Measurements from ENCODE around the gene ACADSB. TPM values are rescaled to one million over a fixed set of nuclear protein-coding genes. Genes with fewer than 3 reads are reported as not detected.

The ACADSB gene
- total RNA-seq = 10 to 100 TPM; 18.0 to 36.9 (median 27.4) TPM

DNA sequence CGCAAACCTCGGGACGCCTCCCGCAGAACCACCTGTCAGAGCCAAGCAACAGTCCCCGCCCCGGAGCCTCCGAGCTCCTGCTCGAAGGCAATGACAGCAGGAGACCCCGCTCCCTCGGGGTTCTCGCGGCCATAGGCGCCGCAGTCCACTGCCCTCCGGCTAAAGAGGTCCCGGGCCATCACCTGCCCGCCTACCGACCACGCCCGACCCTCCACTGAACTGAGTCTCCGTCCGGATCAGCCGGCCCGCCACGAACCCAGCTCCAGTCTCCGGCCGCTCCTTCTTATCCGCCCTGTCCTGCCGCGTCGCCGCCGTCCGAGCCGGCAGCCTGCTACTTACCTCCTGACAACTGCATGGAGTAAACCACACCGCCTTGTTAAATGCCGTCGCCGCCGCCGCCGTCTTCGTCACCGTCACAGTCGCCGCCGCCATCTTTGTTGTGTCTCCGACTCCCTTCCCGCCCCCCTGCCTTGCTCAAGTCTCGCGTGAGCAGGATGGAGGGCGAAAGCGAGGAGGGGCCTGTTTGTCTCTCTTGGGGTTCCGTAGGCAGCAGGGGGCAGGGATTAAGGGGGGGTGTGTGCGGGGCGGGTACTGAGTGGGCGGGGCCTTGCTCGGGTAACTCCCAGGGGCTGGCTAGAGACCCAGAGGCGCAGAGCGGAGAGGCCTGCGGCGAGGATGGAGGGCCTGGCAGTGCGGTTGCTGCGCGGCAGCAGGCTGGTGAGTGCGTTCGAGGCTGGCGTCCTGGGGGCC lies at the start of gene ACADSB, which contains the start of gene IKZF5:
ACADSB (plus strand) TSS at position 652 of the 750 bp plus-strand sequence; CDS start at position 676, 24 bp downstream.
IKZF5 (minus strand) TSS at position 441 of the 750 bp plus-strand sequence. CDS start 10,170 bp downstream, outside the sequence.
- peak within 1 kb of the TSS; percentile 99 for H3K4me3 ChIP-seq
- H3K27me3 ChIP-seq = no peaks in the 10 kb centered on the region
- 0% methylated on average over 41 of the region's 68 CpGs for WGBS
- no peaks in the 10 kb centered on the region for H3K36me3 ChIP-seq
- TF ChIP-seq, protein P1, sequence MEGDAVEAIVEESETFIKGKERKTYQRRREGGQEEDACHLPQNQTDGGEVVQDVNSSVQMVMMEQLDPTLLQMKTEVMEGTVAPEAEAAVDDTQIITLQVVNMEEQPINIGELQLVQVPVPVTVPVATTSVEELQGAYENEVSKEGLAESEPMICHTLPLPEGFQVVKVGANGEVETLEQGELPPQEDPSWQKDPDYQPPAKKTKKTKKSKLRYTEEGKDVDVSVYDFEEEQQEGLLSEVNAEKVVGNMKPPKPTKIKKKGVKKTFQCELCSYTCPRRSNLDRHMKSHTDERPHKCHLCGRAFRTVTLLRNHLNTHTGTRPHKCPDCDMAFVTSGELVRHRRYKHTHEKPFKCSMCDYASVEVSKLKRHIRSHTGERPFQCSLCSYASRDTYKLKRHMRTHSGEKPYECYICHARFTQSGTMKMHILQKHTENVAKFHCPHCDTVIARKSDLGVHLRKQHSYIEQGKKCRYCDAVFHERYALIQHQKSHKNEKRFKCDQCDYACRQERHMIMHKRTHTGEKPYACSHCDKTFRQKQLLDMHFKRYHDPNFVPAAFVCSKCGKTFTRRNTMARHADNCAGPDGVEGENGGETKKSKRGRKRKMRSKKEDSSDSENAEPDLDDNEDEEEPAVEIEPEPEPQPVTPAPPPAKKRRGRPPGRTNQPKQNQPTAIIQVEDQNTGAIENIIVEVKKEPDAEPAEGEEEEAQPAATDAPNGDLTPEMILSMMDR (IDR thresholded peaks at IDR 0.05) = no peak
- TF ChIP-seq EP300 (IDR thresholded peaks at IDR 0.05) (no peak), POLR2AphosphoS5 (IDR thresholded peaks at IDR 0.05) (peak; percentile 59 to 91 (median 69)), POLR2A (IDR thresholded peaks at IDR 0.05) (peak in 1 of 2 donors; percentile 81)
- no peaks in the 10 kb centered on the region for H3K9me3 ChIP-seq
- peak within 1 kb of the TSS; percentile 96 for H3K27ac ChIP-seq
- peaks cover 42% of the 10 kb centered on the region for H3K4me1 ChIP-seq
- peak; percentile 98 for DNase-seq (ENCODE audit: low spot score in 2 of 2)

DNA sequence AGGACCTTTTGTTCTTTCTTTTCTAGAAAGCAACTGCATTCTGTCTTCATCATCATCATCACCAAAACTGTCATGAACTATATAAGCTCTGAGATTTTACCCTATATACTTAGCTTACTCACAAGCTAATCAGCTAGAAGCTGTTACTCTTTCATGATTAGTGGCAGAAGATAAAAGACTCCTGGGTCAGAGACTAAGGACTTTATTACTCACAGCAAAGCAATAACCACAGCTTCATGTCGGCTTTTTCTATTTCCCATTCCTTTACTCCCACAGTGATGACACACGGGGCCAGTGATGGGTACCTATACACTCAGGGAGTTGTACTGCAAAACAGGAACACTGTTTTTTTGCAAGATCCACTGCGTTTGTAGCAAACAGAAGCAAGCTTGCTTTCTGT lies 46.4 kb upstream of the ACADSB start:
- Histone ChIP-seq H3K4me1 (no peaks in the 10 kb centered on the region), H3K36me3 (no peaks in the 10 kb centered on the region), H3K9me3 (peaks cover 10% of the 10 kb centered on the region), H3K27me3 (no peaks in the 10 kb centered on the region), H3K27ac (no peak overlapping the region), H3K4me3 (no peak overlapping the region)
- 63% methylated on average over 3 of the region's 3 CpGs for WGBS
- DNase-seq (ENCODE audit: low spot score in 2 of 2) = no peak
- TF ChIP-seq, protein P1 (IDR thresholded peaks at IDR 0.05) = no peak
- TF ChIP-seq POLR2A (IDR thresholded peaks at IDR 0.05) (no peak), POLR2AphosphoS5 (IDR thresholded peaks at IDR 0.05) (no peak)

DNA sequence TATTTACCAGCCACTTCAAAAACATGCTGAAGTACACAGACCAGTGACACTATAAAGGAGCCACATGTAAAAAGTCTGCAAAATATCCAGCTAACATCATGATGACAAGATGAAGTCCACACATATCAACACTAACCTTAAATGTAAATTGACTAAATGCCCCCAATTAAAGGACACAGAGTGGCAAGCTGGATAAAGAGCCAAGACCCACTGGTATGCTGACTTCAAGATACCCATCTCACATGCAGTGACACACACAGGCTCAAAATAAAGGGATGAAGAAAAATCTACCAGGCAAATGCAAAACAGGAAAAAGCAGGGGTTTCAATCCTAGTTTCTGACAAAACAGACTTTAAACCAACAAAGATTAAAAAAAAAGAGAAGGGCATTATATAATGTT lies 41.9 kb upstream of the ACADSB start:
- Histone ChIP-seq H3K36me3 (no peaks in the 10 kb centered on the region), H3K4me1 (no peaks in the 10 kb centered on the region), H3K27me3 (no peaks in the 10 kb centered on the region), H3K27ac (no peak overlapping the region), H3K9me3 (peaks cover 16% of the 10 kb centered on the region), H3K4me3 (no peak overlapping the region)
- no peak for DNase-seq (ENCODE audit: low spot score in 2 of 2)
- TF ChIP-seq POLR2AphosphoS5 (IDR thresholded peaks at IDR 0.05) (no peak), EP300 (IDR thresholded peaks at IDR 0.05) (no peak), POLR2A (IDR thresholded peaks at IDR 0.05) (no peak)
- TF ChIP-seq, protein P1 (IDR thresholded peaks at IDR 0.05) = no peak

DNA sequence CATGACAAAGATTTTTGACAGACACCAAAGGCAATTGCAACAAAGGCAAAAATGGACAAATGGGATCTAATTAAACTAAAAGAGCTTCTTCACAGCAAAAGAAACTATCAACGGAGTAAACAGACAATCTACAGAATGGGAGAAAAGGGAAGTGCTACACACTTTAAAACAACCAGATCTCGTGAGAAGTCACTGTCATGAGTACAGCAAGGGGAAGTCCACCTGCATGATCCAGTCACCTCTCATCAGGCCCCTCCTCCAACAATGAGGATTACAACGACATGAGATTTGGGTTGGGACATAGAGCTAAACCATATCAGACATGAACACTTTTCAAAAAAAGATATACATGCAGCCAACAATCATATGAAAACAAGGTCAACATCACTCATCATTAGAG lies 40.1 kb upstream of the ACADSB start:
- no peak for DNase-seq (ENCODE audit: low spot score in 2 of 2)
- no peaks in the 10 kb centered on the region for H3K36me3 ChIP-seq
- H3K4me1 ChIP-seq = no peaks in the 10 kb centered on the region
- WGBS = 79% methylated on average over 3 of the region's 3 CpGs
- H3K27ac ChIP-seq = no peak overlapping the region
- TF ChIP-seq, protein P1 (IDR thresholded peaks at IDR 0.05) = no peak
- no peak for TF ChIP-seq EP300 (IDR thresholded peaks at IDR 0.05)
- no peak for TF ChIP-seq POLR2A (IDR thresholded peaks at IDR 0.05)
- TF ChIP-seq POLR2AphosphoS5 (IDR thresholded peaks at IDR 0.05) = no peak
- peaks cover 16% of the 10 kb centered on the region for H3K9me3 ChIP-seq
- no peak overlapping the region for H3K4me3 ChIP-seq
- H3K27me3 ChIP-seq = no peaks in the 10 kb centered on the region

DNA sequence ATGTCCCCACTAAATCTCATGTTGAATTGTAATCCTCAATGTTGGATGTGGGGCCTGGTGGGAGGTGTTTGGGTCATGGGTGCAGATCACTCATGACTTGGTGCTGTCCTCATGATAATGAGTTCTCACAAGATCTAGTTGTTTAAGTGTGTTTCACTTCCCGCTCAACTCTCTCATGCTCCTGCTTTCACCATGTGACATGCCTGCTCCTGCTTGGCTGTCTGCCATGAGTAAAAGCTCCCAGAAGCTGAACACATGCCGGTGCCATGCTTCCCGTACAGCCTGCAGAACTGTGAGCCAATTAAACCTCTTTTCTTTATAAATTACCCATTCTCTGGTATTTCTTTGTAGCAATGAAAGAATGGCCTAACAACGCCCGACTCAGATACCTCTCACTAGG lies 34.8 kb upstream of the ACADSB start:
- Histone ChIP-seq H3K27ac (no peak overlapping the region), H3K9me3 (peaks cover 2% of the 10 kb centered on the region), H3K4me1 (no peaks in the 10 kb centered on the region), H3K4me3 (no peak overlapping the region), H3K27me3 (no peaks in the 10 kb centered on the region), H3K36me3 (no peaks in the 10 kb centered on the region)
- WGBS = 53% methylated on average over 5 of the region's 5 CpGs
- DNase-seq (ENCODE audit: low spot score in 2 of 2) = no peak
- TF ChIP-seq EP300 (IDR thresholded peaks at IDR 0.05) (no peak), POLR2AphosphoS5 (IDR thresholded peaks at IDR 0.05) (no peak), POLR2A (IDR thresholded peaks at IDR 0.05) (no peak)
- TF ChIP-seq, protein P1 (IDR thresholded peaks at IDR 0.05) = no peak

Data from suprapubic skin (tissue), 4 donors.